NCI-H1092 treated with DMSO at 0.1 percent for 48 hours (cell line): Measurements from ENCODE around the gene SFI1.
A peak's percentile ranks its signal among the peaks of the same experiment; 100 is the strongest.
"Not testable (repeated sequence)": the region's sequence is repeated elsewhere in the genome, so short reads cannot be mapped to it uniquely, and the experiment has no call there.

Experiments used
- DNase-seq: peaks from one replicate; lab custom pipeline; 2025; lab: John Stamatoyannopoulos, UW

Gene SFI1, protein sequence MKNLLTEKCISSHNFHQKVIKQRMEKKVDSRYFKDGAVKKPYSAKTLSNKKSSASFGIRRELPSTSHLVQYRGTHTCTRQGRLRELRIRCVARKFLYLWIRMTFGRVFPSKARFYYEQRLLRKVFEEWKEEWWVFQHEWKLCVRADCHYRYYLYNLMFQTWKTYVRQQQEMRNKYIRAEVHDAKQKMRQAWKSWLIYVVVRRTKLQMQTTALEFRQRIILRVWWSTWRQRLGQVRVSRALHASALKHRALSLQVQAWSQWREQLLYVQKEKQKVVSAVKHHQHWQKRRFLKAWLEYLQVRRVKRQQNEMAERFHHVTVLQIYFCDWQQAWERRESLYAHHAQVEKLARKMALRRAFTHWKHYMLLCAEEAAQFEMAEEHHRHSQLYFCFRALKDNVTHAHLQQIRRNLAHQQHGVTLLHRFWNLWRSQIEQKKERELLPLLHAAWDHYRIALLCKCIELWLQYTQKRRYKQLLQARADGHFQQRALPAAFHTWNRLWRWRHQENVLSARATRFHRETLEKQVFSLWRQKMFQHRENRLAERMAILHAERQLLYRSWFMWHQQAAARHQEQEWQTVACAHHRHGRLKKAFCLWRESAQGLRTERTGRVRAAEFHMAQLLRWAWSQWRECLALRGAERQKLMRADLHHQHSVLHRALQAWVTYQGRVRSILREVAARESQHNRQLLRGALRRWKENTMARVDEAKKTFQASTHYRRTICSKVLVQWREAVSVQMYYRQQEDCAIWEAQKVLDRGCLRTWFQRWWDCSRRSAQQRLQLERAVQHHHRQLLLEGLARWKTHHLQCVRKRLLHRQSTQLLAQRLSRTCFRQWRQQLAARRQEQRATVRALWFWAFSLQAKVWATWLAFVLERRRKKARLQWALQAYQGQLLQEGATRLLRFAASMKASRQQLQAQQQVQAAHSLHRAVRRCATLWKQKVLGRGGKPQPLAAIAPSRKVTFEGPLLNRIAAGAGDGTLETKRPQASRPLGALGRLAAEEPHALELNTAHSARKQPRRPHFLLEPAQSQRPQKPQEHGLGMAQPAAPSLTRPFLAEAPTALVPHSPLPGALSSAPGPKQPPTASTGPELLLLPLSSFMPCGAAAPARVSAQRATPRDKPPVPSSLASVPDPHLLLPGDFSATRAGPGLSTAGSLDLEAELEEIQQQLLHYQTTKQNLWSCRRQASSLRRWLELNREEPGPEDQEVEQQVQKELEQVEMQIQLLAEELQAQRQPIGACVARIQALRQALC

DNA sequence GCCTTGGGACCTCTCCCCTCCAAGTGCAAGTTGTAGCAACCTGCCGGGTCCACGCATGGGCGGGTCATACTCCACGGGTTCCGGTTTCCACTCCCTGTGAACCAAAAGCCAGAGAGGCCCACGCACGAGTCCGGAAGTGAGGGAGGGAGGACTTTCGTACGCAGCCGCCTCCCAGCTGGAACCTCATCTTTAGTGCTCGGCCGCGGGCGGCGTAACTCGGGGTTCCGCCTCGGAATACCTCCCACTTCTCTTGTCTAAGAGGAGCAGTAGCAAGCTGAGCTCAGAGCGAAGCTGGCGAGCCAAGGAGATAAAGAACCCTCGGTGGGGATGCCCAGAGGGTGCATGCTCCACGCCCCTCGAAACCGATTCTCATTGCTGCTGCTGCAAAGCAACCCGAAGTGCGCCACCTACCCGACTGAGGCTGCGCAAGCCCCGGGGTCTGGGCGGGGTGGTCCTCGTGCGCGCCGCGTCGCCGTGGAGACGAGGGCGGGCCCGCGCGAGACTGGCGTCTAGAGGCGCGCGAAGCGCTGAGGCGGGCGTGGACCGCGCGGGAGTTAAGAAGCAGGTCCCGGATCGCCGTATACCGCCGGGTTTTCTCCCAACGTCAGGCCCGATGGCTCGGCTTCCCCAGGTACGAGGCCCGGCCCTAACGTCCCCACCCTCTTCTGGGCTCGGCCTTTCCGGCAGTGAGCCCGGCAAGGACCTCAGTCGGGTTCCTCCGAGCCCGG is at the start of gene SFI1:
Gene SFI1 (plus strand): TSS at position 530 of the 728 bp plus-strand sequence. CDS start 11,749 bp downstream, outside the sequence.
- DNase-seq, result peak; percentile 90

DNA sequence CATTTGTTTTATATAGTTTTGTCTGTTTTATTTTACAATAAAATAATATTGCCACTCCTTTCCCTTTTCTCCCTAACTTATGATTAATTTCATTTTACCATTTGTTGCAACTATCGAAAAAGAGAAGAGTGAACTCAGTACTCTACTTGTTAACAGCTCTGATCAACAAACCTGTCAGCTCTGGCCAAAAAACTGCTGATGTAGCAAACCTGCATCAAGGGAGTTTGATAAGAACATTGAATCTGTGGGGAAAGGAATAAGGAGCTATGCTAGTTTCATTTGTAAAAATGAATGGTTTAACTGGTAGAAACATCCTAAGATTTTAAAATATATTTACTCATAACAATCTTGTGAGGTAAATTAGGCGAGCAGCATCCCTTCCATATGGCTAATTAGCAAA is 49.6 kb upstream of the SFI1 start:
- no peak for DNase-seq

DNA sequence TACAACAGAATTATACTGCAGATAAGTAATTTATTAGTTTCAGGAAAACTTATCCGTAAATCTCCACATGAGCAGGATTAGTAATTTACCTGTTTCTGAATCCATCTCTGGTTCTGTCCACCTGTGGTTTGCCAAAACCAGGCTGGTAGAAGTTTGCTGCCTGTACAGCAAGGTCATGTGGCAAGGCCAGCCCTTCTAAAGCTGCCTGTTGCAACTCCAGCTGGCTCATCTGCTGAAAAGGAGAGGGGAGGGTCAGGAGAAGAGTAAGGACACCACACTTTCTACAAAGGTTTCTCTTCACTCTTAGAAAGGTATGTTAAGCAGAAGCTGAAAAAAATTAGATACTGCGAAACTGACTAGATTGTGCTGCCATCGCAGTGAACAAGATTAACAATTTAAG is 49.0 kb upstream of the SFI1 start:
- DNase-seq, result no peak

DNA sequence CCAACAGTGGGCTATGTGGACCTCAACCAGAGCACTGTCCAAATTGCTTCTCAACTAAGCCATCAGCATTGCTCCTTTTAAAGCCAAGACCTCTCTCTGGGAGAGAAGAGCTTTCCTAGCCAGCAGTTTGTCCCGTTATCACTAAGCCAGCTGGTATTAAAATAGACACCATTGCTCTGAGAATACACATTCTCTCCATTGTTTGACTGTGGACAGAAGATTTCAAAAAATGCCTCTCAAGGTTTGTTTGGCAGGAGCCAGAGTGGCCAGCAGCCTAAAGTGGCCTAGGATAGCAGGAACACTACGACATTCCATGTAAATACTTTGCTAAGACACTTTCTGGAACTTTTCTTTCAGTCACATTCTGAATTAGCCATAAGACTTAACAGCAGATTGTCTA is 48.0 kb upstream of the SFI1 start:
- DNase-seq, result no peak

DNA sequence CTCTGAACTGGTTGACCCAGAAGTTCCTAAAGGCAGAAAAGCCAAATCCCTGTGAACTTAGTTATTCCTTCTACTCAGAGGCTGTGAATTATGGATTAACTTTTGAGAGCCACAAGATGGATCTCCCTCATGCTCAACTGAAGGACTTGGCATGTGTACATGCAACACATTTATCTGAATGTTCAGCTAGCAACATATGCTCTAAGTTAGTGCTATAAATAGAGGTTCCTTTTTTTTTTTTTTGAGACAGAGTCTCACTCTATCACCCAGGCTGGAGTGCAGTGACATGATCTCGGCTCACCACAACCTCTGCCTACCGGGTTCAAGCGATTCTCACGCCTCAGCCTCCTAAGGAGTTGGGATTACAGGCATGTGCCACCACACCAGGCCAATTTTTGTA is 46.8 kb upstream of the SFI1 start:
- no peak for DNase-seq

DNA sequence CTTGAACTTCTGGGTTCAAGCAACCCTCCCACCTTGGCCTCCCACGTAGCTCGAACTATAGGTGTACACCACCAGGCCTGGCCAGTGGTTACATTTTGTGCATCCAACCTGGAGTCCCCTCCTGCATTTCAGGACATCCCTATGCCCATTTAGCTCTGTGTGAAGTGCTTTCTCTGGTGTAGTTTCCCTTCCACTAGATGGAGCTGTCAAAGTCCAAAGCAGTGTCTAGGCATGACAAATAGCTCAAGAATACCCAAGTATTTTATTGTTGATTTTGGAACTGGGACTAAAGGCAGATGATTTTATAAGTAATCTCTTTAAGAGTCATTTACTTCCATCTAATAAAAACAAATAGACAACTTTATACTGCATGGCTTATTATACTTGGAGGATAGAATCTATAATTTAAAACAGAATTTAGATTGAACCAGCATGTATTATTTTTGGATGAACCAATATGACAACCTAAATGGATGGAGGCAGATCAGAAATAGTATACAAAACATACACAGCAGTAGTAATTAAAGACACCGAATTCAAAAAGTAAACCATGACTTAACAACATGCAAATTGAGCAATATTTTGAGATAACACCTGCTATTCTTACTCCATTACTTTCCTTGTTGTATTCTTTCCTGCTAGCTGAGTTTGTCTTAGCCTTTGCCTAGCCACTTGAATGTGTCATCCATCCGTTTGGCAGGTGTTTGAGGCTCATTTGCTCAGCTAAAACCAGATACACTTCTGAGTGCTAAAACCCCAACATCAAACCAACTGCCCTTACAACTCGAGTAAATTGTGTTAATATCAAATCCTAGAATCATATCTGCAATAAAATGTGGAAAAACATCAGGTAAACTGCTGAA is 44.4 kb upstream of the SFI1 start:
- peak; percentile 3 for DNase-seq

DNA sequence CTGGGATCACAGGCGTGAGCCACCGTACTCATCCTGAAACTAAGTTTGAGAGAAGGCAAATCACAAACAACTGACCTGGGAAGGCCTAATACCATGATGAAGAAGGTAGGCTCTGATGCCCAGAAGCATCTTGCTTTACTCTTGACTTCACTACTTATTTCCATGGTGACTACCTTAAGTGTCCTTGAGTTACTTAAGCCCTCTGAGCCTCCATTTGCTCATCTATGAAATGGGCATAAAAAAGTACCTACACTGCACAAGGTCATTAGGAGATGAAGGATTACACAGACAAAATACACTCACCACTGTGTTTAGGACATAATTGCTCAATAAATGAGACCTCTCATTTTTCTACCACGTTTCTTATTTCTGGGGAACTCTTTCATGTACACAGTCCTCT is 34.6 kb upstream of the SFI1 start:
- DNase-seq, result no peak

DNA sequence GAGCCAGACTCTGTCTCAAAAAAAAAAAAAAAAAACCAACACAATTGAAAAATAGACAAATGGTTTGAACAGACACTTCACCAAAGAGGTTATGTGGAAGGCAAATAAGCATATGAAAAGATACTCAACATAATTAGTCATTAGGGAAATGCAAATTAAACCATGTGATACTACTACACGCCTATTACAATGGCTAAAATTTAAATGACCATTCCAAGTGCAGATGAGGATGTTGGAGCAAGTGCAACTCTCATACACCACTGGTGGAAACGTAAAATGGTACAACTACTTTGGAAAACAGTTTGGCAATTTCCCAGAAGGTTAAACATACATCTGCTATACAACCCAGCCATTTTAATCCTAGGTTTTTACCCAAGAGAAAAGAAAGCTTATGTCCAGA is 31.0 kb upstream of the SFI1 start:
- no peak for DNase-seq

DNA sequence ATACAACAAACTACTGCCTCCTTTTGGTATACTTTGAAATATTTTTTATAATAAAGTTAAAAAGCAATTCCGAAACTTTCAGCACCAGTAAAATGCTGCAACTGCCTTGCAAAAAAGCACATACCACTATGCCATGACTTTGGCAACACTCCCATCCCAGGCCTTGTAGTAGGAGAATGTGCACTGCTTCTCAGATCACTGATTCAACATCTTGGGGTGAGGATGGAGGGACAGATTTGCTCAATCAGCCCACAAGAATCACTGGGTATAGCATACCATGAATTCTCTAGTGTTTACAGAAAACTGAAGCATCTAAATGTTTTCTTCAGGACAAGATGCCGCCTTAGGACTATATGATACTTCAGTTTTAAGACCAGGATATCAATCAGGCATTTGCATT is 21.6 kb upstream of the SFI1 start:
- no peak for DNase-seq

DNA sequence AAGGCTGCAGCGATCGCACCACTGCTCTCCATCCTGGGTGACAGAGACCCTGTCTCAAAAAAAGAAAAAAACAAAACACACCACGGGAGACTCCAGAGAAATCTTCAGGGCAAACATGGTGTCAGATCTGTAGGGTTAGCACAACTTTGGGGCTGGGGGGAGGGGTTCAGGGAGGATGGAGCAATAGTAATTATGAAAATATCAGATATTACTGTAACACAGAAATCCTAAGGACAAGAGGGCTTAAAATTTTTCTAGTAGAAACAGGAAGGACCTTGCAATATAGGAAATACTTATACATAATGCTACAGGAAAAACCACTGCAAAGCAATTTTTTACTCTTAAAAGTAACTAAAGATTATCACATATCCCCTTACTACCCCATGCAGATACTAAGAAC is 20.5 kb upstream of the SFI1 start:
- no peak for DNase-seq

DNA sequence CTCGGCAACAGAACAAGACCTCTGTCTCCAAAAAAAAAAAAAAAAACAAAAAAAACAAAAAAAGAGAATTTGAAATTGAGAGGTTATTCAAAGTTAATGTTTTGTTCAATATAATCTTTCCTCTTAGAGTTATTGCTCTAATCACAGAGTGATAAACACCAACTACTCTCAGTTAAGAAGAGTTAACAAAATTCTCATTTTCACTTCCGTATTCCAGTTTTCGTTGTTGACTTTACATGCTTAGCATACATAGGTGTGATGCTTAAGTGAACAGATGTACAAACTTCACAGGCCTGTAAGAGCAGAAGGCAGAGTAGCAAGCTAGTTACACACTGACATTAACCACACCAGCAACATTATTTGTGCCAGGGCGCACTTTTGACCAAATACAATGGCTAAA is 19.0 kb upstream of the SFI1 start:
- no peak for DNase-seq

DNA sequence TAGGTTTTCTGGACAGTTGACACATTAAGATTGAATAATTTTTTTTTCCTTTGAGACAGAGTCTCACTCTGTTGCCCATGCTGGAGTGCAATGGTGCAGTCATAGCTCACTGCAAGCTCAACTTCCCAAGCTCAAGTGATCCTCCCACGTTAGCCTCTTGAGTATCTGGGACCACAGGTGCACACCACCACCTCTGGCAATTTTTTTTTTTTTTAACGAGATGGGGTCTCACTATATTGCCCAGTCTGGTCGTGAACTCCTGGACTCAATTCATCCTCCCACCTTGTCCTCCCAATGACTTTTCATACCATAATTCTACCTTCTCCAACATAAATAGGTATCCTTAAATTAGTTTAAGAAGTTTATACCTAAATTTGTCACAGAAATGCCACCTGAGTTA is 15.2 kb upstream of the SFI1 start:
- DNase-seq, result no peak

DNA sequence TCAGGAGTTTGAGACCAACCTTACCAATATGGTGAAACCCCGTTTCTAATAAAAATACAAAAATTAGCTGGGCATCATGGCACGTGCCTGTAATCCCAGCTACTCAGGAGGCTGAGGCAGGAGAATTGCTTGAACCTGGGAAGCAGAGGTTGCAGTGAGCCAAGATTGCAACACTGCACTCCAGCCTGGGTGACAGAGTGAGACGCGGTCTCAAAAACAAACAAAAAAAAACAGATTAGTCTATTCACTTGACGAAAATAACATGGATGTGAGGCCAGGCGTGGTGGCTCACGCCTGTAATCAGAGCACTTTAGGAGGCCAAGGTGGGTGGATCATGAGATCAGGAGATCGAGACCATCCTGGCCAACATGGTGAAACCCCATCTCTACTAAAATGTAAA is 13.9 kb upstream of the SFI1 start:
- not testable (repeated sequence) for DNase-seq

DNA sequence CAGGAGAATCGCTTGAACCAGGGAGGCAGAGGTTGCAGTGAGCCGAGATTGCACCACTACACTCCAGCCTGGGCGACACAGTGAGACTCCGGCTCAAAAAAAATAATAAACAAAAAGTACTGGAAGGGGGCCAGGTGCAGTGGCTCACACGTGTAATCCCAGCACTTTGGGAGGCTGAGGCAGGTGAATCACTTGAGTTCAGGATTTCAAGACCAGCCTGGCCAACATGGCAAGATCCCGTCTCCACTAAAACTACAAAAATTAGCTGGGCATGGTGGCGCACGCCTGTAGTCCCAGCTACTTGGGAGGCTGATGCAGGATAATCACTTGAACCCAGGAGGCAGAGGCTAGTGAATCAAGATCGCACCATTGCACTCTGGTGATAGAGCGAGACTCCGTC is 10.0 kb upstream of the SFI1 start:
- DNase-seq, result not testable (repeated sequence)

DNA sequence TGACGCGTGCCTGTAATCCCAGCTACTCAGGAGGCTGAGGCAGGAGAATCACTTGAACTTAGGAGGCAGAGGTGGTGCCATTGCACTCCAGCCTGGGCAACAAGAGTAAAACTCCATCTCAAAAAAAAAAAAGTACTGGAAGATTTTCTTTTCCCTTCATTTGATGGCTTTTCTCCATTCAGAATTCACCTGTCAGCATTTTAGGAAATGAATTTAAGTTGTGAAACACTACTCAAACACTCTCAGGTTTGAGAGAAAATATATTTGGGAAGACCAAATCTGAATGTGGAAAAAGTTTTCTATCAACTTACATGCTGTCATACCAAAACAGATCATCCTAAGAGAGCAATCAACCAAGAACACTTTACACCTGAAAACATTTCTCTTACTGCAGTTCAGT is 9.4 kb upstream of the SFI1 start:
- DNase-seq, result no peak

DNA sequence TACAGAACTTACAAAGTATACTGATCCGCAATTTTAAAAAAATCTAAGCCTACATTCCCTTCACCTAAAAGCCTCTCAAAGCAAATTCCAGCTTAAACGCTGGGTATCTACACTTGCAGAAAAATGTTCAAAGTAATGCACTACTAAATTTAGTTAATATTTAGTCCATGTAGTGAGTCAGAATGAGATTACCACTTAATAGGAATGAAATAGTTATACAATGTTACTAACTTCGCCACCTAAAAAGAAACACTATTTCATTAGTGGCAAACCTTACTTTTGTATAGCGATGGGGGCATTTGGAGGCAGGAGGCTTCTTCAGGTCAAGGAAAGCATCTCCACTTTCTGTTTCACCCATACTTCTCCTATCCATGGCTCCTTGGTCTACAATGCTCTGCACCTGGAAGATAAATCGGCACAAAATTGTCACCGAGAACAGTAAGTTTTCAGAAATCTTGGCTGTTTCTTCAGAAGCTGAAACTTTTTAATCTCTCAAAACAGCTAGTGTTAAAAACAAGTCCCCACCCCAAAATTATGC is 7.9 kb upstream of the SFI1 start:
- DNase-seq, result no peak

DNA sequence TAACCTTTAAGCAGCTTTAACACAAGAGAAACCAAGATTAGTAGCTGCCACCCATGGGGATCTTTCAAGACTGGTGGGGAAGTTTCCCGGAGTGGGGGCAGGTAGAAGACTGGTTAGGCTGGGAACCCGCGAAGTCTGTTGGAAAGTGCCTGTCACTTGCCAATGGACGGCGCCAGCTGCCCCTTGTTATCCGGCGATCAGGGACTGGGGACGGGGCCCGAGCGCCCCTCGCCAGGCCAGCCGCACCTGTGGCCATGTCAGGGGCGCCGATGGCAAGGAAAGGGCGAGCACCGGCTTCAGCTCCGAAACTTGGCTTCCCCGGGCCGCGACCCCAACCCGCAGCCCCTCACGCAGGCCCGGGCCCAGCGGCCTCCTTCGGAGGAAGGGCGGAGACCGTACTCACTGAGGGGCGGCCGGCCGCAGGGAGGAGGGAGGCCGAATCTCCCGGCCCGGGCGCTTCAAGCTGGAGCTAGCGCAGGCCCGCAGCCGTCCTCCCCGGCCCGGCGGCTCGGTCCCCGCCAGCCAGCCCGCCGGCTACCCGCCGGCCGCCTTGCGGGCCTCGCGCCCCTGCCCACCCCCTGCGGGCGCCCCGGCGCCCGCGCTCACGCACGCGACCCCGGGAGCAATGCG is 7.2 kb upstream of the SFI1 start:
- DNase-seq, result no peak

DNA sequence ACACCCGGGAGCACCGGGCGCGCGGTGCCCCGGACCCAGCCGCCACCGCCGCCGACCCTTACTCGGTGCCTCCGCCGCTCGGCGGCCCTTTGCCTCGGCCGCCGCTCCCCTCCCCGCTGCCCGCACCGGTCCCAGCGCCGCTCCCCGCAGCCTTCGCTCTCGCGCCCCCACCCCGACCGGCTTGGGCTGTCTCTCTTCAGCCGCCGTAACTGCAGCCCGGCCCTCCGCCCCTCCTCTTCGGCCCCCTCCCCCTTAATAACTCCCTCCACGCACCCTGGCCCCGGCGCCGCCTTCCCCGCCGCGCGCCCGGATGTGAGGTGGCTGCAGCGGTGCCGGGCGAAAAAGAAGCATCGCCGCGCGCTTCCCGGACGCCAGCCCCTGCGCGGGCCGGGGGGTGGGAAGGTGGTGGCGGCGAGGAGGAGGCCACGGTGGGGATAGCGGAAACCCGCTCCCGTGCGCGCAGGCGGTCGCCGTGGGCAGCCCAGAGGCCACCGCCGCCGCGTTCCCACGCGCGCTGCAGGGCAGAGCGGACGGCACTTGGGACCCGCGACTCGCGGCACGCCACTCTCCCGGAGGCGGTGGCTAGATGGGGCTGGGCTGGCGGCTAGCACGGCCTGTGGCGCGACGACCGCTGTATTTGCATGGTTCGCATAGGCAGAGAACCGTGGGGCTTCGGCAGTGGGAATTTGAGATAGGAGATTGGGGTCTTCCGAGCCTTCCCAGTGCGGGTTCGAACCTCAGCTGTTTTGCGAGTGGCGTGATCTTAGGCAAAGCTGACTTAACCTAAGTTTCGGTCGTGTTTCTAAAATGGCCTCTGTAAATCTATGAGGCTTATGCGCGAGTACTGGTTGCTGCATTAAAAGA is 6.5 kb upstream of the SFI1 start, which contains the start of gene EIF4ENIF1:
Gene EIF4ENIF1 (minus strand): TSS at position 211 of the 864 bp plus-strand sequence. CDS start 1,124 bp downstream, outside the sequence.
- DNase-seq, result peak; percentile 88

DNA sequence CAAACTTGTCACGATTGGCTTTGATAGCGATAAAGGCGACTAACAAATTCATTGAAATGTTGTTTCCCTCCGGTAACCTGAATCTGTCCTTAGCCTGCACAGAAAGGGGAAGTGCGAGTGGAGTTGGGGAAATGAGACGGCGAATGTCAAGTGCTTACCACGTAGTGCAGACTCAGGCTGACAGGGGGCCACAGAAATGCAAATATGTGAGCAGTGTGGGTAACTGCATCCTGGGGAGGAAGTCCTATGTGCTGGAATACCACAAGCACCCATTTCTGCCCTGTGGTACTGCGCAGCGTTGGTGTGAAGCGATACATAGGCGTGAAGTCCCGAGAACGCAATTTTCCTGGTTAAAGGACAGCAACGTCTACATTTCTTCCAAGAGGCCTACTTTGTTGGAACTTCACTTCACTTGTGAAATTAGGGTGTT is 5.8 kb upstream of the SFI1 start:
- peak; percentile 50 for DNase-seq
